CD8-positive, alpha-beta memory T cell (primary cell): ENCODE data around the gene VTI1A. TPM values are rescaled to one million over a fixed set of nuclear protein-coding genes. Genes with fewer than 3 reads are reported as not detected.

Source experiments
- CTCF ChIA-PET: fragments of 350-600 bp; sonication (Branson Sonifier 250); formaldehyde crosslinking; loops from one replicate; lab custom pipeline; 2021; ENCODE audit warnings: antibody characterized with exemption; lab: Charles Lee
- POLR2A ChIA-PET: fragments of 350-600 bp; sonication (Branson Sonifier 250); formaldehyde crosslinking; loops from one replicate; lab custom pipeline; 2021; ENCODE audit warnings: antibody characterized with exemption; lab: Charles Lee
- DNase-seq, 5 donors: peaks; one replicate each; pipeline versions ENCODE4 v3.0.0 to v3.0.0-alpha.2; 2020 to 2022; ENCODE audit warnings: mixed read lengths in 1 of 5
- H3K27ac ChIP-seq: one replicate; pipeline ENCODE4 v1.7.0; 2013; ENCODE audit warnings: low read depth, mild to moderate bottlenecking, low read length, moderate library complexity
- H3K27me3 ChIP-seq: 2 replicates; pipeline ENCODE4 v1.7.0; 2013; ENCODE audit warnings: low read length, mild to moderate bottlenecking; ENCODE audit not compliant: insufficient read depth, poor library complexity, severe bottlenecking
- H3K36me3 ChIP-seq: 2 replicates; pipeline ENCODE4 v1.7.0; 2013; ENCODE audit warnings: mild to moderate bottlenecking, low read length, moderate library complexity; ENCODE audit not compliant: insufficient read depth
- H3K4me1 ChIP-seq: 2 replicates; pipeline ENCODE4 v1.7.0; 2013; ENCODE audit warnings: mild to moderate bottlenecking, low read length, moderate library complexity; ENCODE audit not compliant: insufficient read depth
- H3K4me3 ChIP-seq: 2 replicates; pipeline ENCODE4 v1.7.0; 2013; ENCODE audit warnings: mild to moderate bottlenecking, low read length
- H3K9me3 ChIP-seq: 2 replicates; pipeline ENCODE4 v1.7.0; 2013; ENCODE audit warnings: mild to moderate bottlenecking, low read length
- H3K27ac Mint-ChIP-seq, 8 donors: one replicate each; pipeline ENCODE4 v1.8.0; 2020 to 2021; ENCODE audit warnings: mixed read lengths in 8 of 8, mild to moderate bottlenecking in 6 of 8, inconsistent platforms in 3 of 8, moderate library complexity in 3 of 8
- H3K27me3 Mint-ChIP-seq, 2 donors: one replicate each; pipeline ENCODE4 v1.8.0; 2020 to 2021; ENCODE audit warnings: mixed read lengths in 2 of 2, mild to moderate bottlenecking in 1 of 2, moderate library complexity in 1 of 2
- H3K36me3 Mint-ChIP-seq, 3 donors: one replicate each; pipeline ENCODE4 v1.8.0; 2020 to 2021; ENCODE audit warnings: mixed read lengths in 3 of 3, inconsistent platforms in 1 of 3, mild to moderate bottlenecking in 1 of 3
- H3K4me1 Mint-ChIP-seq, 3 donors: one replicate each; pipeline ENCODE4 v1.8.0; 2020 to 2021; ENCODE audit warnings: mixed read lengths in 3 of 3, inconsistent platforms in 1 of 3, mild to moderate bottlenecking in 1 of 3
- H3K4me3 Mint-ChIP-seq, 7 donors: one replicate each; pipeline ENCODE4 v1.8.0; 2020 to 2021; ENCODE audit warnings: mixed read lengths in 7 of 7, mild to moderate bottlenecking in 6 of 7, moderate library complexity in 4 of 7, inconsistent platforms in 2 of 7
- H3K9me3 Mint-ChIP-seq, 5 donors: one replicate each; pipeline ENCODE4 v1.8.0; 2020 to 2022; ENCODE audit warnings: mixed read lengths in 5 of 5, mild to moderate bottlenecking in 3 of 5, moderate library complexity in 2 of 5, inconsistent platforms in 1 of 5
- polyA plus RNA-seq: library from polyadenylated mRNA; unstranded; fragments of 300-500 nt; fragmentation: Illumina TruSeq; gene quantifications from one replicate; pipeline ENCODE4 v1.2.3, GENCODE V29; 2021
- total RNA-seq, 2 experiments: library from RNA; stranded (reverse); gene quantifications; one replicate each; pipeline ENCODE4 v1.2.3, GENCODE V29; 2021

Gene VTI1A
- total and polyA plus RNA-seq, 3 experiments from 2014 or later, result 28.1 to 40.1 (median 38.2) TPM

- no peaks in the 10 kb centered on the region for H3K4me1 ChIP-seq
- Mint-ChIP-seq H3K27me3 (peaks cover 0 to 2% of the 10 kb centered on the region in 2 donors), H3K36me3 (peaks cover 16 to 23% (median 21%) of the 10 kb centered on the region in 3 donors), H3K9me3 (no peaks in the 10 kb centered on the region), H3K4me1 (peaks cover 4 to 6% (median 5%) of the 10 kb centered on the region in 3 donors), H3K27ac (no peak overlapping the region), H3K4me3 (no peak overlapping the region)
- H3K4me3 ChIP-seq, result no peak overlapping the region
- ChIA-PET CTCF (no interaction called here), POLR2A (no interaction called here)
- no peaks in the 10 kb centered on the region for H3K27me3 ChIP-seq
- DNase-seq, result no peak
- H3K9me3 ChIP-seq, result no peaks in the 10 kb centered on the region
- no peak overlapping the region for H3K27ac ChIP-seq
- no peaks in the 10 kb centered on the region for H3K36me3 ChIP-seq
Measured at GRCh38 chr10:112603062-112603461, 156.0 kb downstream of the VTI1A start.

GRCh38 chr10:112605063-112605462 is 158.0 kb downstream of the VTI1A start:
- H3K27ac Mint-ChIP-seq, result no peak overlapping the region
- POLR2A ChIA-PET, result no interaction called here

GRCh38 chr10:112607506-112607905 is 160.5 kb downstream of the VTI1A start:
- Histone ChIP-seq H3K27ac (no peak overlapping the region), H3K4me3 (no peak overlapping the region), H3K27me3 (no peaks in the 10 kb centered on the region), H3K4me1 (no peaks in the 10 kb centered on the region), H3K9me3 (no peaks in the 10 kb centered on the region), H3K36me3 (no peaks in the 10 kb centered on the region)
- H3K36me3 Mint-ChIP-seq, result peaks cover 24 to 30% (median 25%) of the 10 kb centered on the region in 3 donors
- POLR2A ChIA-PET, result no interaction called here
- no peaks in the 10 kb centered on the region for H3K9me3 Mint-ChIP-seq
- H3K27me3 Mint-ChIP-seq, result peaks cover 0 to 2% of the 10 kb centered on the region in 2 donors
- DNase-seq, result no peak
- no peaks in the 10 kb centered on the region for H3K4me1 Mint-ChIP-seq
- H3K4me3 Mint-ChIP-seq, result no peak overlapping the region
- H3K27ac Mint-ChIP-seq, result no peak overlapping the region
- CTCF ChIA-PET, result no interaction called here

More at GRCh38 chr10:112605063-112605462, 158.0 kb downstream of the VTI1A start:
- DNase-seq, result no peak
- CTCF ChIA-PET, result no interaction called here
- Histone ChIP-seq H3K9me3 (no peaks in the 10 kb centered on the region), H3K4me1 (no peaks in the 10 kb centered on the region), H3K36me3 (no peaks in the 10 kb centered on the region), H3K27me3 (no peaks in the 10 kb centered on the region), H3K4me3 (no peak overlapping the region), H3K27ac (no peak overlapping the region)
- H3K27me3 Mint-ChIP-seq, result peaks cover 0 to 2% of the 10 kb centered on the region in 2 donors
- H3K4me3 Mint-ChIP-seq, result no peak overlapping the region
- H3K36me3 Mint-ChIP-seq, result peaks cover 16 to 23% (median 22%) of the 10 kb centered on the region in 3 donors
- H3K9me3 Mint-ChIP-seq, result no peaks in the 10 kb centered on the region
- H3K4me1 Mint-ChIP-seq, result peaks cover under 1 to 4% (median 4%) of the 10 kb centered on the region in 3 donors

DNA sequence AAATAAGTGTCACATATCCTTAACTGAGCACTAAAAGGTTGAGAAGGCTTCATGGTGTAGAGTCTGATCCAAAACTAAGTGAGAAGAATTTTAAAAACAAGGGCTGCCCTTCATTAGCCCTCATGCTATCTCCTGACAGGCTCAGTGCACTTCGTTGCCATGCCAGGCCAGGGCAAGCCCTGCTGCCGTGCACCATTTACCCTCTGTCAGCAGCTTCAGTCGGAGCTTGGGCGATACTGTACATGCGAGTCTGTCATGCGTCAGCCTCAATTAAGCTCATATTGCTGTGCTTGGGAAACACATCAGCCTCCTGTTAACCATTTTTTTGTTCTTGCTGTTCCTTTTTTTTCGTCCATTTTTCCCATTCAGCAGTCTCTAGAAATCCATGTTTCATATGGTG is 166.6 kb downstream of the VTI1A start:
- Histone ChIP-seq H3K27ac (no peak overlapping the region), H3K36me3 (no peaks in the 10 kb centered on the region), H3K27me3 (no peaks in the 10 kb centered on the region), H3K4me3 (no peak overlapping the region), H3K4me1 (no peaks in the 10 kb centered on the region), H3K9me3 (no peaks in the 10 kb centered on the region)
- Mint-ChIP-seq H3K27ac (no peak overlapping the region), H3K4me3 (no peak overlapping the region), H3K4me1 (no peaks in the 10 kb centered on the region), H3K27me3 (no peaks in the 10 kb centered on the region), H3K36me3 (peaks cover 16 to 39% (median 21%) of the 10 kb centered on the region in 3 donors), H3K9me3 (peaks cover 0 to 11% (median 5%) of the 10 kb centered on the region in 5 donors)
- ChIA-PET POLR2A (no interaction called here), CTCF (no interaction called here)
- DNase-seq, result no peak

DNA sequence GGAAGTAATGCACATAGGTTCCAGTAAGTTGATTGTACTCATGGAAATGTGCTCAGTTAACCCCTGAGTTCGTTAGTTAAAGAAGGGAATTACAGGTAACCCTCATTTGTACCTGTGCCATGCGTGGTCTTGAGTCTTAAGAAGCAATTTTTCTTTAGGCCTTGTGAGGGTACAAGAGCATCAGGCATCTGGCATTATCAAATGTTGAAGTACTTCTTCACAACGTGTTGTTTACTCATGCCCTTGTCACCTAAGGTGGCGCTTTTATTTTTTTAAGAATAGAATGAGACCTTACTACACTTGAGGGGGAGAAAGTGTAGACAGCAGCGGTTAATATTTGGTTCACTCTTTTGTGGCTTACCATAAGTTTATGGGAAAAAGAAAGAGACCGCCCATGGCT is 167.1 kb downstream of the VTI1A start:
- H3K9me3 Mint-ChIP-seq, result peaks cover 0 to 11% (median 5%) of the 10 kb centered on the region in 5 donors
- ChIA-PET POLR2A (no interaction called here), CTCF (no interaction called here)
- Histone ChIP-seq H3K27ac (no peak overlapping the region), H3K36me3 (no peaks in the 10 kb centered on the region), H3K4me1 (no peaks in the 10 kb centered on the region), H3K27me3 (no peaks in the 10 kb centered on the region), H3K9me3 (no peaks in the 10 kb centered on the region), H3K4me3 (no peak overlapping the region)
- no peak for DNase-seq
- H3K27ac Mint-ChIP-seq, result no peak overlapping the region
- peaks cover 18 to 39% (median 21%) of the 10 kb centered on the region in 3 donors for H3K36me3 Mint-ChIP-seq
- H3K27me3 Mint-ChIP-seq, result no peaks in the 10 kb centered on the region
- no peaks in the 10 kb centered on the region for H3K4me1 Mint-ChIP-seq
- no peak overlapping the region for H3K4me3 Mint-ChIP-seq

- H3K27ac Mint-ChIP-seq, result no peak overlapping the region
- no peaks in the 10 kb centered on the region for H3K4me1 Mint-ChIP-seq
- no peaks in the 10 kb centered on the region for H3K9me3 ChIP-seq
- H3K36me3 ChIP-seq, result no peaks in the 10 kb centered on the region
- H3K27me3 Mint-ChIP-seq, result no peaks in the 10 kb centered on the region
- peaks cover 18 to 39% (median 22%) of the 10 kb centered on the region in 3 donors for H3K36me3 Mint-ChIP-seq
- H3K9me3 Mint-ChIP-seq, result peaks cover 0 to 11% (median 5%) of the 10 kb centered on the region in 5 donors
- H3K27me3 ChIP-seq, result no peaks in the 10 kb centered on the region
- H3K4me3 Mint-ChIP-seq, result no peak overlapping the region
- H3K4me1 ChIP-seq, result no peaks in the 10 kb centered on the region
- H3K27ac ChIP-seq, result no peak overlapping the region
- ChIA-PET CTCF (no interaction called here), POLR2A (no interaction called here)
- DNase-seq, result no peak
- H3K4me3 ChIP-seq, result no peak overlapping the region
Measured at GRCh38 chr10:112614586-112614985, 167.6 kb downstream of the VTI1A start.

- no peaks in the 10 kb centered on the region for H3K9me3 ChIP-seq
- H3K27ac Mint-ChIP-seq, result no peak overlapping the region
- H3K27me3 Mint-ChIP-seq, result no peaks in the 10 kb centered on the region
- POLR2A ChIA-PET, result no interaction called here
- no peak overlapping the region for H3K4me3 ChIP-seq
- H3K4me1 ChIP-seq, result no peaks in the 10 kb centered on the region
- peaks cover 21 to 42% (median 22%) of the 10 kb centered on the region in 3 donors for H3K36me3 Mint-ChIP-seq
- H3K36me3 ChIP-seq, result no peaks in the 10 kb centered on the region
- H3K9me3 Mint-ChIP-seq, result peaks cover 0 to 11% (median 5%) of the 10 kb centered on the region in 5 donors
- no peak for DNase-seq
- CTCF ChIA-PET, result no interaction called here
- no peaks in the 10 kb centered on the region for H3K4me1 Mint-ChIP-seq
- H3K27ac ChIP-seq, result no peak overlapping the region
- H3K4me3 Mint-ChIP-seq, result no peak overlapping the region
- no peaks in the 10 kb centered on the region for H3K27me3 ChIP-seq
Measured at GRCh38 chr10:112615269-112615668, 168.3 kb downstream of the VTI1A start.

DNA sequence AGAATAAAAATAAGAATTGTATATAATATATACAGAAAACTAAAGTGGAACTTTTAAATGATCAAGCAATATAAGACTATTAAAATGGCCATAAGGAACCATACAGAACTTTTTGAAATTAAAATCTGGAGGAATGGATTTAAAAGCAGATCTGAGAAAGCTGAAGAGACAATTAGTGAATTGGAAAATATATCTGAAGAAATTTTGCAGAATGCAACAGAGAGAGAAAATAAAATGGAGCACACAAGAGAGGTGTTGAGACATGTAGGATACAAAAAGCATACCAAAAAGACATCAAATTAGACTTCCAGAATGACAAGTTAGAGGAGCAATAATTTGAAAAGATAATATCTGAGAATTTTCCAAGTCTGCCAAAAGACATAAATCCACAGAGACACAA is 169.6 kb downstream of the VTI1A start:
- no peaks in the 10 kb centered on the region for H3K4me1 ChIP-seq
- H3K27me3 ChIP-seq, result no peaks in the 10 kb centered on the region
- no peaks in the 10 kb centered on the region for H3K4me1 Mint-ChIP-seq
- H3K9me3 ChIP-seq, result no peaks in the 10 kb centered on the region
- ChIA-PET POLR2A (no interaction called here), CTCF (no interaction called here)
- no peak overlapping the region for H3K4me3 Mint-ChIP-seq
- peaks cover 0 to 11% (median 5%) of the 10 kb centered on the region in 5 donors for H3K9me3 Mint-ChIP-seq
- no peak overlapping the region for H3K27ac ChIP-seq
- DNase-seq, result no peak
- H3K4me3 ChIP-seq, result no peak overlapping the region
- no peak overlapping the region for H3K27ac Mint-ChIP-seq
- no peaks in the 10 kb centered on the region for H3K27me3 Mint-ChIP-seq
- peaks cover 17 to 38% (median 20%) of the 10 kb centered on the region in 3 donors for H3K36me3 Mint-ChIP-seq
- no peaks in the 10 kb centered on the region for H3K36me3 ChIP-seq
